ENCODE measurements around the gene COX5B.
A peak's percentile ranks its signal among the peaks of the same experiment; 100 is the strongest.
"Not testable (repeated sequence)": the region's sequence is repeated elsewhere in the genome, so short reads cannot be mapped to it uniquely, and the experiment has no call there.

Gene COX5B

DNA sequence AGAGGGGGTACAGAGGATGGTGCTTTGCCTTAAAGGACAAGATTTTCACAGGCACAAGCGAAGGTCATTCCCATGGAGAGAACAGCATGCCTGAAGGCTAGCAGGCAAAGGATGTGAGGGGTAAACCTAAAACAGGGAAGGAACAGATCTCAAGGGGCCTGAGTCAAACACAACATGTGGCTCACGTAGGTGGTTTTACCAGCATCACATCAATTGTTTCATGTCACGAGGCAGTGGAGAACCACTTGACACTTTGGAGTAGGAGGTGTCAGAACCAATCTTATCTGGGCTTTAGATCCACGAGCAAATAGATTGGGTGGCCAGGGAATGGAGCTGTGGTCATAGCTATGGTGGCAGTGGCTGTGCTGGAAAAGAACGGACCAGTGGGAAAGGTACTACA lies 8.4 kb downstream of the COX5B start:
- DNase-seq (ENCODE audit: low read depth in 3 of 3): no peak

DNA sequence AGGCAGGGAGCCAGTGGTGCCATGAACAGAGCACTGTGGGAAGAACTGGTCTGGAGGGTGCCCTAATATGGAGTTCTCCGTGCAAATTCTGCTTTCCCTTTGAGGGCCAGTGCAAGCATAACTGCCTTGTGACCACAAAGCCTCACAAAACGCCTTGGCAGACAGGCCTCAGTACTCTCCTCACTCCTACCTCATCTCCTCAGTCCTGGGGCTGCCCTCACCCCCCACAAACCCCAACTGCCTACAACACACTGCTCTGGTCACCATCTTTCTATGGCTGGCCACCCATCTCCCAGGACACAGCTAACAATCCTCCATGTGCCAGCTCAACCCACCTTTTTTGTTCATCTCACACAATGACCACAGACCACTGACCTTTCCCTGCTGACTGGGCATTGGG lies 8.9 kb downstream of the COX5B start:
- DNase-seq (ENCODE audit: low read depth in 3 of 3): no peak

DNA sequence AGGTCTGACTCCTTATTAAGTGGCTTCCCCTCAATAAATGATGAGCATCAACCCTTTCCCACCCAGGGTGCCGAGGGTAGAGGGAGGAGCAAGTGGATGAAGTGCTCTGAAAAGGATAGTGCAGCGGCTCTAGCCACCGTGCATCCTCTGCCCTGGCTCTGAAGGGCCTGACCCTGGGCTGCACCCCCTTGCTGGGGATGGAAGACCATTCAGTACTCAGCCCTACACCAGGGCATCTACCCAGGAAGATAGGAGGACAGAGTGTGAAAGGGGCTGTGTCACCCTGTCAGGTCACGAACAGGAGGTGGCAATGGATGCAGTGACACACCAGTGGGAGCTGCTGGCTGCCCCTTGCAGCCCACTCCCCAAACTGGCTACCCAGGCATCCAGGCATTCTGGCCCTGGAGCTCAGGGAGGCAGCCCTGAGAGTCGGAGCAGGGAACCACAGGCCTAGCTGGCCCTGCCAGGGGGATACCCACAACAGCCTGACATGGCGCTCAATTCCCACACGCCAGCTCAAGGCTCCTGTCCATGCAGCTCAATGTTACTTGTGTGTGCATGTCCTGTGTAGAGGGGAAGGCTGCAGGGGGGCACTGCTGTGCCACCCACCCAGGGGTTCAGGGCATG lies 10.4 kb downstream of the COX5B start:
- DNase-seq (ENCODE audit: low read depth in 3 of 3): no peak

DNA sequence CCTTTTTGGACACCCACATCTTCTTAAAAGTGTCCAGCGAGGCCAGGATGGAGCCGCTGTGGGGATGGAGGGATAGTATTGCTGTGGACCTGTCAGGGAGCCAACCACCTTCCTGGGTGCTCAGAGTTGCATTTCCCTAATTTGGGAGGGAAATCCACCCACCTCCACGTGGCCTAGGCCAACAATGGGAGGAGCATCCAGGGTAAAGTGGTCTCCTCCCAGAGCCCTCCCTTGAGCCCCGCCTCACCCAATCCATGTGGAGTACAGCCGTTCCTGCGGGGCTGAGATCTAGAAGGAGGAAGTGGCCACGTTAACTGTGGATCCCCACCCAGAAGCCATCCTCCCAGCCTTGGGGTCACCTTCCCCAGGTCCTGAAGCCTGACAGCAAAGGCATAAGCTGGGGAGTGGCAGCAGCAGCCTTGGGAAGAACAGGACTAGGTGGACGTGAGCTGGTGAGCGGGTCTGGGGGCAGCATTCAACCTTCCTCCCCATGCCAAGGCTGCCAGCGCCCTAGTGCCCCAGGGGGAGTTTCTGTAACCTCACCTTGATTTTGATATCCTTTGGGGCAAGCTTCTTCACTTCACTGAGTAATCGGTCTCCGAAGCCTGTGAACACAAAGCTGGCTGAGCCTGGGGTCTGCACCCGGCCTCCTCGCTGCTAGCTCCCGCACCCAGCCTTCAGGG lies 11.2 kb downstream of the COX5B start:
- no peak for DNase-seq (ENCODE audit: low read depth in 3 of 3)

DNA sequence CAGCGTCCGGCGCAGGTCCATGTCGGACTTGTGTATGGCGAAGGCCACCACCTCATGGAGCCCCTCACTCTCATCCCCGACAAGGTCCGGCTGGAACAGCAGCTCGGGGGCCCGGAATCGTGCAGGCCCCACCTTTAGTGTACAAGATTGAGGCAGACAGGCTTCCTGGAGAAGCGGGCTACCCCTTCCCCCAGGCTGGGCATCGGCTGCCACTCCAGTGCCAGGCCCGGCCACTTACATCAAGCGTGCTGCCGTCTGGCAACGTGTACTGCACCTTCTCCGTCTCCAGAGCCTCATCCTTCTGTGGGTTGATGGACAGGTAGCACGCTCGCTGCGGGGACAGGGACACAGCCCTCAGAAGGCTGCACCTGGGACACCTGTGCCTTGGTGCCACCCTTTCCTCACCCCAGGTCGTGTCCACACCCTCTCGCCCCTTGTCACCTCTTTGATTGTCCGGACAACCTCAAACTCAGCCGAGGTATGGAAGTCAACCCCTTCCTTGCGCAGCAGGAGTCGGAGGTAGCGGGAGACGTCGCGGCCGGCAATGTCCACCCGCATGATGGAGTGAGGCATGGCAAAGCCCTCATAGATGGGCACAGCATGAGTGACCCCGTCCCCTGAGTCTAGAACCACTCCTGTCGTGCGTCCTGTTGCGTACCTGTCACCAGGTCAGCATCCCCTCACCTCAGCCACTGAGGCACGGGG lies 12.3 kb downstream of the COX5B start:
- no peak for DNase-seq (ENCODE audit: low read depth in 3 of 3)

DNA sequence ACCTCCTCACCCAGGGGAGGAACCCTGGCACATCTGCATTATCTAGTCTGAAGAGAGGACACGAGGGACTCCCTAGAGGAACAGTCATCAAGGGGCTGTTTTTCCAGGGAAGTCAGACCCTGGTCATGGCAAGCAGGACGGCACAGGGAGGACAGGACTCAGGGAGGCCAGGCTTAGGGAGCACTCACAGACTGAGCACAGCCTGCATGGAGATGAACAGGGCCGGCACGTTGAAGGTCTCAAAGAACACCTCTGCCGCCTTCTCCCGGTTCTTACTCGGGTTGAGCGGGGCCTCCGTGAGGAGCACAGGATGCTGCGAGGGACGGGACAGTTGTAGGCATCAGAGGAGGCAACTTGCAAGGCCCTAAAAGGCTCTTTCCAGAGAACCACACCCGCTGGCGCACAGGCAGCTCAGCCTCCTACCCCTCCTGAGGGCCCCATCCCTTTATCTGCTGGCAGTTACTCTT lies 12.9 kb downstream of the COX5B start:
- DNase-seq (ENCODE audit: low read depth in 3 of 3): no peak

DNA sequence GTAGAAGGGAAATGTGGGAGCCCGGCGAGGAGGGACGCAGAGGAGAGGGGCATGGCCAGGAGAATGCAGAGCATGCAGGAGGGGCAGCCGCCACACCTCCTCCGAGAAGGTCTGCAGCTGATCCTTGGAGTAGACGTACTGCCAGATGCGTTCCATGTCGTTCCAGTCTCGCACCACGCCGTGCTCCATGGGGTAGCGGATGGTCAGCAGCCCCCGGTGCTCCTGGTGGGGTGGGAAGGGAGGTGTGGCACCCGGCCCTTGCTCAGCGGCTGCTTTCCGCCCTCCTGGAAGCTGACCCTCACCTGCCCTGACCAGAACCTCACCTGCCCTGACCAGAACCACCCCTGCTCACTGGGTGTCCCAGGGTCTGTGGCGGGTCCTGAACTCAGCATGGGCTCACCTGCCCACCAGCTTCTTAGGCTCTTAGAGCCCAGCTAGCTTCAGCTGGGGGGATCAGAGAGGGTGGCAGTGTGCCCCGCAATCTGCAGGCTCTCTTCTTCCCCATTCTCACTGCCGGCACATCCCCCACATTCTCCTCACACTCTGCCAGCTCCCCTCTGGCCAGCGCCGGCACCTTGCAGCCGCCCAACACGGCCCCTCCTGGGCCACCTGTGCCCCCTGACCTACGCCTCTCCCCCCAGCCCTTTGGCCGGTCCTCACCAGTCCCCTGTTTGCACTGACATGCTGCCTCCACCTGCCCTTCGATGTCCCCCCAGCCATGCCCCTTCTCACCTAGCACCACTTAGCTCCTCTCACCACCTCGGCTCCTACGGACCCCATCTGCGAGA lies 13.6 kb downstream of the COX5B start:
- no peak for DNase-seq (ENCODE audit: low read depth in 3 of 3)

DNA sequence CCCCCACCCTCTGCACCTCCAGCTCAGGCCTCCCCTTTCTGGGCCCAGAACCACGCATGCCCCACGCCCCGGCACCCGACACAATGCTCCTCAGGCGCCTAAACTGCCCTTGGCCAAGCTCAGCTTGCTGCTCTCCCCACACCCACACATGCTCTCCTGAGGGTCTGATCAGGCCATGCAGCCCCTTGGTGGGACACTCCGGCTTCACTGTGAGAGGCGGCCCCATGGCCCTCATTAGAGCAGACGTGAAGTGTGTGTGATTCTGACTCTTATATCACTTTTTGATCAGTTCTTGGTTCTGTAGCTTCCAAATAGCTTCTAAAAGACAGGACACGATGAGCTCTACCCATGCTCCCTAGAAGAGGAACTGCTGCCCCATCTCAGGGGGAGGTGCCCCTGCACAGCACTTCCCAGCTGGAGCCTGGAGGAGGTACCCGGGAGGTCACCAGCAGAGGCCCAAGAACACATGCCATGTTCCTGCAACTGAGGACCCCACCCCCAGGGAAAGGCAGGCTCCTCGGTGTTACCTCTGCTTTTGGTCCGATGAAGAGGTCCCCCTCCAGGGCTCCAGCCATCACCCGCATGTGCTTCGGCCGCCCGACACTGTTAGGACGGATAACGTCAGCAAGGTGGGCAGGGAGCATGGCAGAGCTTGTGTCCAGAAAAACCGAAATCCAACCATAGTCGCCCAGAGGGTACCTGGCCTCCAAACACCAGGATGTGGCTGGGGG lies 14.3 kb downstream of the COX5B start:
- no peak for DNase-seq (ENCODE audit: low read depth in 3 of 3)

DNA sequence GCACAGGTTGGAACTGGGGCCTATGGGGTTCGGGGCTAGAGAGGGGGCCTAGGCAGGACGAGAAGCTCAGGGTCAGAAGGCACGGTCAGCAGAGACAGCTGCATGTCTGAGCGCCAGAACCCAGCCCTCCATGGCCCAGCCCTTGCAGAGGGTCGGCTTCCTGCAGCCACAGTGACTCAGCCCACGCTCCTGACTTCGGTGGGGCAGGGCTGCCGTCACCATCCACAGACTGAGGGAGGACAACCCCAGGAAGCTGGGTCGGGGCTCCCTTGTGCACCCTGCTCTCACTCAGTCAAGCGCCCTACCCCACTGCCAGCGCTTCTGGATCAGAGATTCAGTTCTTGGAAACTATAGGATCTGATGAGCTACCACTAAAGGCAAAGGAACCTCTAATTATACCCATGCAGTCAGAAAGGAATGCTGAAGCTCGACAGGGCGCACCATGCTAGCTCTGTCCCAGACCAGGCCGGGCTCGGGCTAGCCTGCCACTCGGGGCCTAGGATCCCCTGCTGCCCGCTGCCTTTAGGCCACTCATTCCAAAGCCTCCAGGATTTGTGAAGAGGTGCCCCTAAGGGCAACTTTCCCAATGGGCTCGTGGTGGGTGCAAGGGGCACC lies 15.0 kb downstream of the COX5B start:
- no peak for DNase-seq (ENCODE audit: low read depth in 3 of 3)

DNA sequence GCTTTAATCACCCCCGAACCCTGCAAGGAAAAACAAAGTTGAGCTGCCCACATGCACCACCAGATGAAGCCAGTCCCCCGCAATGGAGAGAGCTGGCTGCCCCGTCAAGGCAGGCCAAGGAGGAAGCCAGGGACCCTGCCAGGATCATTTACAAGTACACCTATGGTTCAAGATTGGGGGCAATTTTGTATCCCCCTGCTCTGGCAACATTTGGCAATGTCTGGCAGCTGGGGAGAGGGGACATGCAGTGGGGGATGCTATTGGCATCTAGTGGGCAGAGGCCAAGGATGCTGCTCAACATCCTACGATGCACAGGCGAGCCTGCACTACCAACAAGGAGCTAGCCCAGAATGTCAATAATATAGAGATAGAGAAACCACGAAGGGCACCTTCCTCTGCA lies 16.1 kb downstream of the COX5B start:
- no peak for DNase-seq (ENCODE audit: low read depth in 3 of 3)

DNA sequence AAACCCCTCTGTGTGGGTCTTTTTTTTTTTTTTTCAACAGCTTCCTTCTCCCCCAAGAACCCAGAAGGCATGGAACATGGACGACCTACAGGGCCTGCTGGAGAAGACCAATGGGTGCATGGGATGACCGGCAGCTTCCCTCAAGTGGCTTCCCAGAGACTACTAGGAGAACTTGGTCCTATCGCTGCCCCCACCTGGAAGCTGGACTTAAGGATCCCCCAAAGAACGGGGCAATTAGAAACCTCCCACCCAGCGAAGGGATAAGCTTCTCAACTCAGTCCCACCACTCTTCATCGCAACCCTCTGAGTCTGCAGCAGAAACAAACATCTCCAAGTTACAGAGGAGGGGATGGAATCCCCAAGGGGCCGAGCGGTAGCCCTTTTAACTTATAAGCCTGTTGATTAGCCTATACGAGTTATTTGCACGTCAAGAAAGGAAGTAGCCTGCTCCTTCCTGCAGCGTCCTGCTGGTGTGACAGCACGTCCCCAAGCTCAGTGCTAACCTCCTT lies 16.6 kb downstream of the COX5B start:
- DNase-seq (ENCODE audit: low read depth in 3 of 3): no peak

DNA sequence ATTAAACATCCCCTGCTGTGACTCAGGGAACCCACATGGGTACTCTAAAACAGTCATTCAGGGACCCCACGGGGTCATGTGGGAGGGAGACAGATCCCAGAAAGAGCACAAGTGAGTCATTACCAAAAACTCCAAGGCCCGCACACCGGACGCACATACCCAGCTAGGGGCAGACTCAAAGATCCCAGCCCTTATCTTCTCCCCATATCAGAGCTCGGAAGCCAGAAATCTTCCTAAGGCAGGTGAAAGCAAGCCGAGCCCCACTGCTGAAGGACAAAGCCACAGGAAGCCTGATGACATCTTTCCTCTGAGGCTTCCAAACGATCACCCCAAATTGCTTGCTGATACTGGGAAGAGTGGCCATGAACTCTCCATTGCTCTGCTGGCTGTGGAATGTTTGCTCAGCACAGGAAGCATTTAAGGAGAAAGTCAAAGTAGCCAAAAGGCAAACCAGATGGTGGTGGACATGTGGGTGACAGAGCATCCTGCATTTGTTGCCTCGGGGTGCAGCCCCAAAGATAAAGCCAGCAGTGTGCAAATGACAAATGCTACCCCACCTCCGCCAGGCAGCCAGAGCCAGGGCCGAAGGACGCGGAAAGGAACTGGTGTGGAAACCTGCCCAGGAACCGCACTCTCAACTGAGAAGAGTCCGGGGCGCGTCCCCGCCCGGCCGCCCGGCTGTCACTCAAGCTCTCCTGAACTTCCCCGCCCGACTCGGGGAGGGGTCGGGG lies 17.2 kb downstream of the COX5B start:
- DNase-seq (ENCODE audit: low read depth in 3 of 3): peak; percentile 48 to 69 (median 65)

DNA sequence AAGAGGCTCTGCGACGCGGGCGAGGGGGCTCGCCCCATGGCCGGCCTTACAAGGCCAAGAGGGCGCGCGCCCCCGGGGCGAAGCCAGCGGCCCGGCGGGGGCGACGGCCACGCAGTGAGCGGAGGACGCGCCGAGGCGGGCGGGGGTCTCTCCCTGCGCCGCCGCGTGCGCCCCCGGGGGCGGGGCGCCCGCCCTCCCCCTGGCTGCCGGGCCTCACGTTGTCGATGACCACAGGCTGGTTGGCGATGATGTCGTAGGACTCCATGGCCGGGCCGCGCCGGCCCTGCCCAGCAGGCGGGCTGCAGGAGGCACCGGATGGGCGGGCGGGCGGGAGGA lies 17.7 kb downstream of the COX5B start:
- DNase-seq (ENCODE audit: low read depth in 3 of 3): no peak

DNA sequence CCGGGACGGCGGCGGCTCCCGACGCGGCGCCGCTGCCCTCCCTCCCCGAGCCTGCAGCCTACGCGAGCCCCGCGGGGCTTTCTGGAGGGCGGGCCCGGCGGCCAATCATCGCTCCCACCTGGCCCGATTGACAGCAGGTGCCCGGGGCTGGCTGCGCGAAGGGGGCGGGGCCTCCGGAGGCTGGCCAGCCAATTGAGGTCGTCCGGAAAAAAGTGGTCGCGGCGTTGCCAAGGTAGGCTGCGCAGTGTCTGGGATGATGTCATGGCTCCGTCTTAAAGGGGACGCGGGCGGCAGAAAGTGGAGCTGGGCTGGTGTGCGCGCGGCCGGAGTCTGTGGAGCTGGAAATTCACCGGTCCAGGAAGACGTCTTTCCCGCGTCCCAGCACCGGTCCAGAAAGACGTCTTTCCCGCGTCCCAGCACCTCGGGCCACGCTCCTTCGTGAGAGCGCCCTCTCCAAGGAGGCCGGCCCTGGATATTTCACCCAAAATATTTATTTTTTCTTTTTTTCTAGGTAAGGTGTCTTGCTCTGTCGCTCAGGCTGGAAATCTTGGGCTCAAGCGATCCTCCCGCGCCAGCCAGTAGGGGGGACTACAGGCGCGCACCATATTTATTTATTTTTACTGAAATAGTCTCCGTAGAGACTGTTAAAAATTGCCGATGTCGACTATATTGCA lies 18.2 kb downstream of the COX5B start, which contains the start of gene ACTR1B:
Gene ACTR1B, minus strand, starts transcription at position 83 of the 674 bp plus-strand sequence. CDS start 154 bp downstream, outside the sequence.
- peak; percentile 94 to 96 (median 95) for DNase-seq (ENCODE audit: low read depth in 3 of 3)

DNA sequence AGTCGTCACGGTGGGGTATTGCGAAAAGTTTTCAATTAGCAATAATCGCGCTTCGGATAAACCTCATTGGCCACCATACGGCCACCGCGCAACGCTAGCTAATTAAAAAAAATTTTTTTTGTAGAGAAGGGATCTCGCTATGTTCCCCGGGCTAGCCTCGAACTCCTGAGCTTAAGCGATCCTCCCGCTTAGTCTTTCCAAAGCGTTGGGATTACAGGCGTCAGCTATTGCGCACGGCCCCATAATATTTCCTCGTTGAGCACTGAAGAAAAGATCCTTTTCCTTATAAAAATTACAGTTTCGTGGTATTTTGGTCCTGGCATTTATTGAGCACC lies 18.7 kb downstream of the COX5B start:
- DNase-seq (ENCODE audit: low read depth in 3 of 3): no peak

DNA sequence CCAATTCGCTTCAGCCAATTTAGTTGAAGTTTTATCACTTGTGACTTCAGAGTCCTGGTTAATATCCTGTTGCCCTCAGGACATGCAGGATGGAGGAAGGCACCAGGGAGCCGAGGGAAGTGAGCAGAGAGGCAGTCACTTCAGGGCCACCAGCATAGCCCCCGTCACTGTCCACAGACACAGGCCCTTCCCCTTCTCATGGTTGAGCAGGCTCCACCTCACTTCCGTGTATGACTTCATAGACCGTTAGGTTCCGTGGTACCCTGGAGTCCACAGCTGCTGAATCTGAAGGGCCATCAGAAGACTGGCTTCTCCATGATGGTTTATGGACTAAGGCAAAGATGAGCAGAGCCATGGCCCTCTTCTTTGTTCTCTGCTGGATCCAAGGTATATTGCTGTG lies 23.6 kb downstream of the COX5B start, which contains the start of gene C2orf92:
Gene C2orf92, plus strand, starts transcription at position 266 of the 400 bp plus-strand sequence. Its CDS starts 76 bp downstream, at position 342.
- DNase-seq (ENCODE audit: low read depth in 3 of 3): no peak

DNA sequence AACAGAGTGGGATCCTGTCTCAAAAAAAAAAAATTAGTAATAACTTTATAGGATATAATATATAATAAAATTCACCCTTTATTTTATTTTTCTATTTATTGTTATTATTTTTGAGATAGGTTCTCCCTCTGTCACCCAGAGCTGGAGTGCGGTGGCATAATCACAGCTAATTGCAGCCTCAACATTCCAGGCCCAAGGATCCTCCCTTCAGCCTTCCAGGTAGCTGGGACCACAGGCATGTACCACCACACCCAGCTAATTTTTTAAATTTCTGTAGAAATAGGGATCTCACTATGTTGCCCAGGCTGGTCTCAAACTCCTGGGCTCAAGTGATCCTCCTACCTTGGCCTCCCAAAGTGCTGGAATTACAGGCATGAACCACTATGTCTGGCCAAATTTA lies 24.6 kb downstream of the COX5B start:
- DNase-seq (ENCODE audit: low read depth in 3 of 3): no peak

DNA sequence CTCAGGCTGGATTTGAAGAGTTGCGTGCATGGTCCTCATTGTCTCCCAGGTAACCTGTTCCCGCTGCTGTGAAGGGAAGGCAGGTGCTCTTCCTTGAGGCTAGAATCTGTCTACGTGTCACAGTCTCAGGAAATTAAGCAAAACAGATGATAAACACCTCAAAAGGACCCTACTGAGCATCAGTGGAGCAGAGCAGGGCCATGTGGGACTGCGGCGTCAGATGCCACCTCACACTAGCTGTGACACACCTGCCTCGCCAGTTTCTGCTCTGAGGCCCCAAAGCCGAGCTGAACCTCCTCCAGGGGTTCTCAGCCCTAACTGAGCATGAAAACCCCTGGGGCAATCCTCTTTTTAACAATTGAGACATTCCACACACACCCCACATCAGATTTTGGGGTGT lies 25.7 kb downstream of the COX5B start:
- DNase-seq (ENCODE audit: low read depth in 3 of 3): no peak

DNA sequence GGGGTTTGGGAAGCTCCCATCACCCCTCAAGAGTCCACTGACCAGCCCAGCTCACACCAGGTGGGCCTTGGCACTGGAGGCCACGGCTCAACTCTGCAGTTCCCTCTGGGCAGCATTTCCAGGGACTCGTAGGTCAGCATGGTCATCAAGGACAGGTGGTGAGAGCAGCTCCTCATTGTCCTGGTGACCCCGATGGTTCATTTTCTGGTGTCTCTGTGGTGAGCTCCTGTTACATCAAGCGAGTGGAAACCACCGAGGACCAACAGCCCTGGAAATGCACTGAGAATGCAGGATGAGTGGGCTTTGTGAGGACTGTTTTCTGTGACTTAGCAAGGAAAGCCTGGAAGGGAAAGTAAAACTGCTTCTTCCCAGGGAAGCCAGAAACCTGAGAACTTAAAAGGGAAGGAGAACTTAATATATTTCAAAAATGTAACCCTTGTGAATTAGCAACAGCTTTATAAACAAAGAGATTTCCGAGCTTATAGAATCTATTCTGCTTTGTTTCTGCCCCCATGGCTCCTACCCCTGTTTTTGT lies 26.8 kb downstream of the COX5B start:
- DNase-seq (ENCODE audit: low read depth in 3 of 3): not testable (repeated sequence)

Data from stimulated activated CD4-positive, alpha-beta T cell treated with anti-CD3 and anti-CD28 coated beads, TNF-alpha, amount 100 ng/mL, for 4 hours (primary cell).